BE2C (cell line): ENCODE data around the gene BAIAP2L2.
"Not testable (repeated sequence)": the region's sequence is repeated elsewhere in the genome, so short reads cannot be mapped to it uniquely, and the experiment has no call there.

Source experiments
- DNase-seq: peaks from one replicate; pipeline ENCODE4 v3.0.0-alpha.2; 2020
- H3K27me3 ChIP-seq: fragments of 250-450 bp; sonication (Bioruptor Pico); 2 replicates; pipeline ENCODE4 v1.5.1; 2020; ENCODE audit warnings: mild to moderate bottlenecking
- H3K36me3 ChIP-seq: fragments of 250-450 bp; sonication (Bioruptor Pico); 2 replicates; pipeline ENCODE4 v1.5.1; 2020; ENCODE audit warnings: mild to moderate bottlenecking
- H3K4me1 ChIP-seq: fragments of 250-450 bp; sonication (Bioruptor Pico); 2 replicates; pipeline ENCODE4 v1.5.1; 2020
- H3K4me3 ChIP-seq: 2 replicates; pipeline ENCODE4 v1.5.1; 2011; ENCODE audit warnings: low read depth, low read length
- H3K9me3 ChIP-seq: fragments of 250-450 bp; sonication (Bioruptor Pico); 2 replicates; pipeline ENCODE4 v1.5.1; 2020
- CTCF ChIP-seq: IDR thresholded peaks from 2 replicates; pipeline ENCODE4 v1.5.1; 2012; ENCODE audit warnings: mild to moderate bottlenecking, low read depth, low read length

BAIAP2L2 gene

GRCh38 chr22:38124236-38124974, 13.9 kb upstream of the BAIAP2L2 start:
- no peak for DNase-seq
- no peaks in the 10 kb centered on the region for H3K9me3 ChIP-seq
- TF ChIP-seq CTCF: no peak
- no peaks in the 10 kb centered on the region for H3K36me3 ChIP-seq
- peaks cover 7% of the 10 kb centered on the region; the same call in 1 of the 2 replicates for H3K4me1 ChIP-seq
- H3K4me3 ChIP-seq: no peak overlapping the region
- H3K27me3 ChIP-seq: no peaks in the 10 kb centered on the region

GRCh38 chr22:38122616-38123015, 12.1 kb upstream of the BAIAP2L2 start:
- DNase-seq: no peak
- no peak for TF ChIP-seq CTCF
- Histone ChIP-seq H3K9me3 (no peaks in the 10 kb centered on the region), H3K4me1 (peaks cover 7% of the 10 kb centered on the region; the same call in 1 of the 2 replicates), H3K27me3 (no peaks in the 10 kb centered on the region), H3K36me3 (no peaks in the 10 kb centered on the region), H3K4me3 (no peak overlapping the region)

- no peak for TF ChIP-seq CTCF
- no peaks in the 10 kb centered on the region for H3K27me3 ChIP-seq
- H3K36me3 ChIP-seq: no peaks in the 10 kb centered on the region
- H3K4me3 ChIP-seq: no peak overlapping the region
- DNase-seq: no peak
- no peaks in the 10 kb centered on the region for H3K4me1 ChIP-seq
- no peaks in the 10 kb centered on the region for H3K9me3 ChIP-seq
Measured at GRCh38 chr22:38120359-38121110, 10.1 kb upstream of the BAIAP2L2 start.

GRCh38 chr22:38118747-38119146, 8.3 kb upstream of the BAIAP2L2 start:
- DNase-seq, H3K27me3 ChIP-seq, H3K4me1 ChIP-seq, H3K4me3 ChIP-seq, H3K9me3 ChIP-seq, H3K36me3 ChIP-seq: not testable (repeated sequence)

GRCh38 chr22:38118182-38118581, 7.7 kb upstream of the BAIAP2L2 start:
- Histone ChIP-seq H3K4me3 (no peak overlapping the region), H3K36me3 (no peaks in the 10 kb centered on the region)
- no peak for TF ChIP-seq CTCF

GRCh38 chr22:38117556-38117955, 7.1 kb upstream of the BAIAP2L2 start:
- DNase-seq, H3K27me3 ChIP-seq, H3K36me3 ChIP-seq, H3K4me3 ChIP-seq, H3K9me3 ChIP-seq, H3K4me1 ChIP-seq: not testable (repeated sequence)

More at GRCh38 chr22:38118182-38118581, 7.7 kb upstream of the BAIAP2L2 start:
- Histone ChIP-seq H3K27me3 (no peaks in the 10 kb centered on the region), H3K4me1 (peaks cover 3% of the 10 kb centered on the region; the same call in 1 of the 2 replicates), H3K9me3 (no peaks in the 10 kb centered on the region)
- no peak for DNase-seq
